ENCODE measurements around the gene SPATA6L. TPM values are rescaled to one million over a fixed set of nuclear protein-coding genes. Genes with fewer than 3 reads are reported as not detected.

SPATA6L gene
- polyA plus RNA-seq, 1 of the 3 experiments (the other 2 are of a cell fraction): 0.44 TPM

GRCh38 chr9:4654538-4654937 lies 11.7 kb downstream of the SPATA6L start:
- H3K4me1 ChIP-seq (ENCODE audit: control insufficient read depth in 1 of 2, insufficient read depth in 2 of 2, low read depth in 1 of 2, low read length in 1 of 2): no peaks in the 10 kb centered on the region; a peak in 1 of 4 replicates
- no peaks in the 10 kb centered on the region for H3K36me3 ChIP-seq (replicated peaks in 1 of 2; ENCODE audit: control insufficient read depth in 1 of 2, insufficient read depth in 2 of 2, low read length in 1 of 2)
- no peak for TF ChIP-seq REST (IDR thresholded peaks at IDR 0.05; ENCODE audit: low read depth, low read length)
- no peak for TF ChIP-seq NFIC (IDR thresholded peaks at IDR 0.05; ENCODE audit: borderline replicate concordance)
- TF ChIP-seq YY1 (IDR thresholded peaks at IDR 0.05; ENCODE audit: low read depth): no peak
- TF ChIP-seq TCF12 (IDR thresholded peaks at IDR 0.05): no peak
- POLR2A ChIA-PET: no interaction called here
- H3F3A ChIP-seq (replicated peaks; ENCODE audit: insufficient read depth): no peaks in the 10 kb centered on the region
- CTCF ChIA-PET: no interaction called here
- no peak overlapping the region for H3K27ac ChIP-seq (ENCODE audit: low read depth in 2 of 2, low read length in 1 of 2)
- H3K79me2 ChIP-seq (ENCODE audit: insufficient read depth): no peaks in the 10 kb centered on the region
- no peak overlapping the region for H2AFZ ChIP-seq (ENCODE audit: low read depth)
- no peaks in the 10 kb centered on the region for H3K9me2 ChIP-seq
- H4K20me1 ChIP-seq (ENCODE audit: insufficient read depth): no peaks in the 10 kb centered on the region
- H3K4me3 ChIP-seq (ENCODE audit: low read depth in 2 of 2, low read length in 1 of 2): no peak overlapping the region
- no peaks in the 10 kb centered on the region for H3K9me3 ChIP-seq
- H3K4me2 ChIP-seq: no peak overlapping the region
- no peak for DNase-seq
- WGBS (ENCODE audit: low lambda C conversion rate): 63% methylated on average over 8 of the region's 10 CpGs
- no peaks in the 10 kb centered on the region for H3K27me3 ChIP-seq (ENCODE audit: insufficient read depth)
- no peak overlapping the region for H3K9ac ChIP-seq

GRCh38 chr9:4654084-4654483 lies 12.2 kb downstream of the SPATA6L start:
- H3K4me1 ChIP-seq (ENCODE audit: control insufficient read depth in 1 of 2, insufficient read depth in 2 of 2, low read depth in 1 of 2, low read length in 1 of 2): no peaks in the 10 kb centered on the region; a peak in 1 of 4 replicates
- no peaks in the 10 kb centered on the region for H3K27me3 ChIP-seq (ENCODE audit: insufficient read depth)
- no peaks in the 10 kb centered on the region for H3K9me3 ChIP-seq
- no peaks in the 10 kb centered on the region for H4K20me1 ChIP-seq (ENCODE audit: insufficient read depth)
- ChIA-PET CTCF (interaction anchor here (0.7 to 1.1 kb wide), 2 partner anchors 9 to 52 kb away, joined by 3 read pairs; no protein-coding TSS in a partner anchor), POLR2A (no interaction called here)
- no peak for TF ChIP-seq CHD2 (IDR thresholded peaks at IDR 0.05; ENCODE audit: low read length, partially characterized antibody)
- no peak for TF ChIP-seq FOXM1 (IDR thresholded peaks at IDR 0.05; ENCODE audit: low read depth)
- no peak for TF ChIP-seq FOXJ3 (CRISPR knock-in tag; IDR thresholded peaks at IDR 0.05)
- no peak for TF ChIP-seq USF1 (IDR thresholded peaks at IDR 0.05; ENCODE audit: borderline replicate concordance, low read depth)
- no peak for TF ChIP-seq TAF1 (IDR thresholded peaks at IDR 0.05; ENCODE audit: borderline replicate concordance, low read depth, low read length)
- TF ChIP-seq TEAD4 (IDR thresholded peaks at IDR 0.05; ENCODE audit: borderline replicate concordance, insufficient read depth): no peak
- no peak for TF ChIP-seq MAX (IDR thresholded peaks at IDR 0.05; ENCODE audit: low read depth)
- no peak for TF ChIP-seq SMC3 (IDR thresholded peaks at IDR 0.05; ENCODE audit: low read depth, low read length)
- no peaks in the 10 kb centered on the region for H3F3A ChIP-seq (replicated peaks; ENCODE audit: insufficient read depth)
- H2AFZ ChIP-seq (ENCODE audit: low read depth): no peak overlapping the region
- no peak overlapping the region for H3K9ac ChIP-seq
- no peaks in the 10 kb centered on the region for H3K36me3 ChIP-seq (replicated peaks in 1 of 2; ENCODE audit: control insufficient read depth in 1 of 2, insufficient read depth in 2 of 2, low read length in 1 of 2)
- H3K9me2 ChIP-seq: no peaks in the 10 kb centered on the region
- no peaks in the 10 kb centered on the region for H3K79me2 ChIP-seq (ENCODE audit: insufficient read depth)
- H3K27ac ChIP-seq (ENCODE audit: low read depth in 2 of 2, low read length in 1 of 2): no peak overlapping the region
- no peak for DNase-seq
- no peak overlapping the region for H3K4me3 ChIP-seq (ENCODE audit: low read depth in 2 of 2, low read length in 1 of 2)
- no peak overlapping the region for H3K4me2 ChIP-seq
- WGBS (ENCODE audit: low lambda C conversion rate): 93% methylated on average over 9 of the region's 9 CpGs

Data from SK-N-SH (cell line).